CD4-positive, alpha-beta T cell treated with Interleukin-17A for 1 hour (primary cell): ENCODE data around the gene SCT.
A peak's percentile ranks its signal among the peaks of the same experiment; 100 is the strongest.
"Not testable (repeated sequence)": the region's sequence is repeated elsewhere in the genome, so short reads cannot be mapped to it uniquely, and the experiment has no call there.

Experiments
- DNase-seq: peaks from one replicate; pipeline ENCODE4 v3.0.0-alpha.2; 2020

SCT gene, protein sequence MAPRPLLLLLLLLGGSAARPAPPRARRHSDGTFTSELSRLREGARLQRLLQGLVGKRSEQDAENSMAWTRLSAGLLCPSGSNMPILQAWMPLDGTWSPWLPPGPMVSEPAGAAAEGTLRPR

DNA sequence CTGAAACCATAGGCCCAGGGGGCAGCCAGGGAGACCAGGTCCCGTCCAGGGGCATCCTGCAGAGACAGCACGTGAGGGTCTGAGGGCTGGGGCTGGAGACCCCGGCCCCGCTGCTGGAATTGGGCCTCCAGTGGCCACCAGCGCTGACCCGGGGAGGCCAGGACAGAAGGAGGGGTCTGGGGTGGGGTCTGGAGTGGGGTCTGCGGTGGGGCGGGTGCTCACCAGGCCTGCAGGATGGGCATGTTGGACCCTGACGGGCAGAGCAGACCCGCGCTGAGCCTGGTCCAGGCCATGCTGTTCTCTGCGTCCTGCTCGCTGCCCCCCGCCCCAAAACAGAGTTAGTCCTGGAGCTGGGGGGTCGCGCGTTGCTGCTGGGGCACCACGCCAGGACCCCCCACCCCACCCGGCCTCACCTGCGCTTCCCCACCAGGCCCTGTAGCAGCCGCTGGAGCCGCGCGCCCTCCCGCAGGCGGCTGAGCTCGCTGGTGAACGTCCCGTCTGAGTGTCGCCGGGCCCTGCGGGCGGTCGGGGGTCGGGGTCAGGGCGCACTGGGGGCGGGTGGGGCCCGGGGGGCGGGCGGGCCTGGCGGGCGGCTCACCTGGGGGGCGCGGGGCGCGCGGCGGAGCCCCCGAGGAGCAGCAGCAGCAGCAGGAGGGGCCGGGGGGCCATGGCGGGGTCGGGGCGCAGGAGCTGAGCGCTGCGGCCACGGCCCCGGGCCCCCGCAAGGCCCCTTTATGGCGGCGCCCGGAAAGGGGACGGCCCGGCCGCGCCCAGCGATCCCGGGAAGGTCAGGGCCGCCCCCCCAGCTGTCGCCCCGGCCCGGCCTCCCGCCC, at the start of gene SCT:
SCT (minus strand) TSS at position 707 of the 833 bp plus-strand sequence; CDS start at position 669, 38 bp downstream.
- no peak for DNase-seq

DNA sequence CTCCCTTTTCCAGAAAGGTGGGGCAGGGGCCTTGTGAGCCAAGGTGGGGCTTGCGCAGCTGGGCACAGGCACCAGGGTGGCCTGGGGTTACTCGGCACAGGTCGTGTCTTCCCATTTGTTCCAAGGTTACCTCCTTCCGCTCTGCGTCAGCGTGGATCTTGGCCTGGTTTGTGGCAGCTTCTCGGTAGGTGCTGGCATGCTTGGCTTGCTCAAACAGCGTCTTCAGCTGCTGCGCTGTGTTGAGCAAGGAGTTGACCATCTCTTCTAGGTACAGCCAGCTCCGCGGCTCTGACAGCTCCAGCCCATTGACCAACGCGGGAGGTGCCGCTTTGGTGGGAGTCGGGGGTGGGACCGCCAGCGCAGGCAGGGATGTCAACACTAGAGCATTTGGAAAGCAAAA, 47.4 kb upstream of the SCT start:
- no peak for DNase-seq

DNA sequence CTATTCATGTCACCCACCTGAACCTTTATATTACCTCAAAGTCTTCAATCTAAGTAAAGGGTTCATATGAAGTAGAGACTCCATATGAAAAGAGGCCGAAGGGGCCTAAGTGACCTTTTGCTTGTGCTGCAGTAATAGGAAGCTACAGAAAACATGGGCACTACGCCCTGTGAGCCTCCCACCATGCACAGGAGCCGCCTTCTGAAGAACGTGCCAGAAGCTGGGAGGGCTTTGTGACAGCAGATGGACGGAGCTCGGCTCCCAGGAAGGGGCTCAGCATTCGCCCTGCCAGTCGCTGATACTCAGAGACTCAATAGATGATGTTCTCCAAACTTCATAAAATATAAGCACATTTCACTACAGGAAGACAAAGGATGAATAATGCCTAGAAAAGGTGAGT, 46.9 kb upstream of the SCT start:
- no peak for DNase-seq

DNA sequence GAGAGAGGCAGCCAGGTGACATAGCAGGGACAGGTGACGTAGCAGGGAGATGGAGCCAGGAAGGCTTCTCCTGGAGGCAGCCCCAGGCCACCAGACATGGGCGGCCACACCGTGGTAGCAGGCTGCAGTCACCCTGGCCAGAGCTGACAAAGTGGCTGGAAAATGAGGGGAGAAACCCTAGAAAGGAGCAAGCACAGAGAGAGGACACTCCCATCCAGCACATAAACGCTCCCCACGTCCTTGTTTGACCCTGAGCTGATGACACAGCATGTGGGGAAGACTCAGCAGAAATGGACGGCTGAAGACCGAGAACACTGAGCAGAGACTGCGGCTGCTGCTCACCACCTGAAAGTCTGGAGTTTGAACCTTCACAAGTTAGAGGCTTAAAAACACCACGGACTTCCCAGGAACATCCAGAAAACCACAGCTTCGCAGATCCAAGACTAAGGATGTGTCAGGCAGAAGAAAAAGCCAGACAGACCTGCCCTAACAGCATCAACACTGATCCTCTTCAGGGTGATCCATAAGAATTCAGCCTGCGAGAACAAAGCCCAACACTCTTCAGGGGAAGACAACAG, 38.8 kb upstream of the SCT start:
- DNase-seq = no peak

DNA sequence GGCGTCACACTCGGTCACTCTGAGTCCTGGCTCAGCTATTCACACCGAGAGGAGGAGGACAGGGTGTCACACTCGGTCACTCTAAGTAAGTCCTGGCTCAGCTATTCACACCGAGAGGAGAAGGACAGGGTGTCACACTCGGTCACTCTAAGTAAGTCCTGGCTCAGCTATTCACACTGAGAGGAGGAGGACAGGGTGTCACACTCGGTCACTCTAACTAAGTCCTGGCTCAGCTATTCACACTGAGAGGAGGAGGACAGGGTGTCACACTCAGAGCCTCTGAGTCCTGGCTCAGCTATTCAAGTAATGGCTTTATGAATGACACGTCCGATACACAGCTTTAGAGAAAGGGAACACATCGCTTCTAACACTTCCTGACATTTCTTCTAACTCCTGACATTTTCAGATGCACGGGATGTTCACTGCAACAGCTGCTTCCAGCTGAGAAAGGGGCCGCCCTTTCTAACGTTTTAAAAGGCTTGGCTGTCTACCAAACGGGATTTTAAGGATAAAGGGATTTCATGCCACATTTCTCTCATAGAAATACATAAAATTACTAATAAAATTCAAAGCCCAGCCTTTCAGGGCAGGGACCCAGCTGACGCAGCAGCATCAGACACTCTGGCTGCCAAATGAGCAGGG, 38.2 kb upstream of the SCT start:
- no peak for DNase-seq

DNA sequence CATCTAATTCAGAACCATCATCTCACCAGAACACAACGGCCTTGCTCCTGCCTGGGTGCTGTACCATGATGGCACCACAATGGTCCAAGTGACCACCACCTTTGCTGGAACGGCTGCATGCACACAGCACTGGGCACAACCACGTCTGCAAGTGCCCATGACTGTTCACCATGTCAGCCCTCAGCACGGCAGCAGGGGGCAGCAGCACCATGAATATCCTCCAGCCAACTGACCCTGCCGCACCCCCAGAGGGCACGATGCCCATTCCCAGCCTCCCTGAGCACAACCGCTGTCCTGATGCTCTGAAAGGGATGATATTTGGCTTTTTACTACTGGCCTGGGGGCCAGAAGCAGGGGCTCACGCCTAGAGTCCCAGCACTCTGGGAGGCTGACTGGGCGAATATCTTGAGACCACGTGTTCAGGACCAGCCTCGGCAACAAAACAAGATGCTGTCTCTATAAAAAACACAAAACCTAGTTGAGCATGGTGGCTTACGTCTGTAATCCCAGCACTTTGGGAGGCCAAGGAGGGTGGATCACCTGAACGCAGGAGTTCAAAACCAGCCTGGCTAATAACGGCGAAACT, 35.8 kb upstream of the SCT start:
- peak; percentile 49 for DNase-seq

DNA sequence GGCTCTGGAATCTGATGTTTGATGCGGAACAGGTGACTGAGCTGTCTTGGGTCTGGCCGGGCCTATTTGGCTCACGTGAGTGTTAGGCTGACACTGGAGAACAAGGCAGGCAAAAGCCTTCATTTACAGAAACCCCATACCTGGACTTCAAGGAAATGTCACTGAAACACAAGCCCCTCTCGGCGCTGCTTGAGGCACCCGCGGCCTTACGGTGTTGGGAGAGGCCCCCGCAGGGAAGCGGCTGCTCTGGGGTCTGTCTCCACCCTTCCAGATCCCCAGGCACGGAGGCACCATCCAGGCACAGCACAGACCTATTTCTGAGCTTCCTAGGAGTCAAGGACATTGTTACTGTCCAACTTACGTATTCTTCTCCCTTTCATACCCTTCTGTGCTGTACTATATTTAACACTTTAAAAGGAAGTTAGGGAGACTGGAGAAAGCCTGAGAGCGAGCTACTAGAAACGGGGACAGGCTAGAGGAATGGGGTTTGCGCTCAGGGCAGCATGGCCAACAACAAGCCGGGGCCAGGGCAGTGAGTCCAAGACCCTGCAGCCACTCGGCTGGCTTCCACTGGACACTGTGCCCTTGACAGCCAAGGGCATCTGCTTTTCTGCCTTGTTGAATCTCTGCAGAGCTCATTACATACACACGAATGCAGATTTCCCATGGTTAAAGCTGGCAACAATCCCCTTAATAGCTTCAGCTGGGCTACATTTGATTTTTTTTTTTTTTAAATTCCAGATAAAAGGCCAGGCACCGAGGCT, 33.9 kb upstream of the SCT start:
- DNase-seq = no peak

DNA sequence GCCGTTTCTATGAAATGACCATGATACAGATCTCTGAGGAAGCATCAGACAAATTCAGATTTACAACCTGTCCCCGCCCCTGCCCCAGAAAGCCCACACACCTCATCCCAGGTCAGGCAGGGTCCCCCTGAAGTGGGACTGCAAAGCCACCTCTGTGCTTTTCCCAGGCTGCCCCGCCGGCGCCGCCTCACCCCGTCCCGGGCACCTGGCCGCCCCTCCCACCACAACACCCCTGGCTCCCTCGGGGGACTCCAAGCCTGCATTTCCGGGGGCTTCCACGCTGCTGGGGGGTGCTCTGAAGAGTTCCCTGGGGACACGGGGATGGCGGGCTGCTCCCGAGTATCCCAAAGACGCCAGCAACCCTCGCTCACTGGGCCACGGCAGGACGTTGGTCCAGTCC, 33.3 kb upstream of the SCT start:
- DNase-seq = no peak

DNA sequence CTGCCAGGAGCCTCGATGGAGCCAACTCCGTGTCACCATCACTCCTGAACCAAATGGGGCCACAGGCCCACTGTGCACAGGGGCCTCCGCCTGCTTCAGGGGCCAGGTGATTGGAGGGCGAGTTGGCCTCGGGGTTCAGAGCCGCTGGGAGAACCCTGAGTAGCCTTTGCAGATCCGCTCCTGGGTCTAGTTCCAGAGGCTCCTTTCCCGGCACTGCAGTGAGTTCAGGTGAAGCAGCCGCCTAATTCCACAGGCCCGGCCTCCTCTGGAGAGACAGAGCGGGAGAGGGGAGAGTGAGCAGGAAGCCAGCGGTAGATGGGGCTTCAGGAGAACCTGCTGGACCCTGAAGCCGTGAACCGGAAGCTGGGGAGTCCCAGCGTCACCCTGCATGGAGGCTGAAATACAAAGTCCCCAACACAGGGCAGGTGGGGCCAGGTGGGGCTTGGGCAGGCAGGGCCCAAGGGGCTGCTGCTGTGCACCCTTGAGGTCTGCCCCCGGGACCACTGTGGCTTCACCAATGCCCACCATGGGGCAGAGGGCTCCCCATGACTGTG, 32.6 kb upstream of the SCT start:
- no peak for DNase-seq

DNA sequence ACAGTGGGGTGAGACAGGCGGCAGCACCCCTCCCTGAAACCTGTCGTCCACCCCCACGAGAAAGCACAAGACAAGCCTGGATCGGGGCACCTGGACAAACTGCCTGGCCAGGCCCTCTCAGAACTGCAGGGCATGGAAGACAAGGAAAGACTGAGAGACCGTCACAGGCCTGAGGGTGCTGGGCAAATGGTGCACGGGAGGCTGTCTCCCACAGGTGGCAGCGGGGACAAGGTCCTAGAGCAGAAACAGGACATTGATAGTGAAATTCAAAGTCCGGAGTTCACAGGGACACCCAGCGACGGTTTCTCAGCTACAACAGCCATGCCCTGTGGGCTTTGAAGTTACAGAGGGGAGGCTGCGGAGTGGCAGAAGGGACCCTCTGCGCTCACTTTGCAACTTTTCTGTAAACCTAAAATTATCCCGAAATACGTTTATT, 30.7 kb upstream of the SCT start:
- no peak for DNase-seq

DNA sequence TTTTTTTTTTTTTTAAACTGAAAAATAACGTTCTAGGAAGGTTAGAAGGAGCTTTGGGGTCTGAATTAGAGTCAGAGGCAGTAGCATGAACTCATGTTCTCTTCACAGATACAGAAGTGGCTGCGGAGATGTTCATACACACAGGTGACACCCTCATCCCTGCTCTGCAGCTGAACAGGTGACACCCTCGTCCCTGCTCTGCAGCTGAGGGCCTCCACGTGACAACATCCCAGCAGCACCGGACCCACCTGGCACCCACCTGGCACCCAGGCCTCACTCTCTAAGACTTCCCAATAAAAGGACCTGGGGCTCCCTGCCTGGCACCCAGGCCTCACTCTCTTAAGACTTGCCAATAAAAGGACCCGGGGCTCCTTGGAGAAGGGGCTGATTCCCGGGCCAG, 29.9 kb upstream of the SCT start:
- DNase-seq = no peak

DNA sequence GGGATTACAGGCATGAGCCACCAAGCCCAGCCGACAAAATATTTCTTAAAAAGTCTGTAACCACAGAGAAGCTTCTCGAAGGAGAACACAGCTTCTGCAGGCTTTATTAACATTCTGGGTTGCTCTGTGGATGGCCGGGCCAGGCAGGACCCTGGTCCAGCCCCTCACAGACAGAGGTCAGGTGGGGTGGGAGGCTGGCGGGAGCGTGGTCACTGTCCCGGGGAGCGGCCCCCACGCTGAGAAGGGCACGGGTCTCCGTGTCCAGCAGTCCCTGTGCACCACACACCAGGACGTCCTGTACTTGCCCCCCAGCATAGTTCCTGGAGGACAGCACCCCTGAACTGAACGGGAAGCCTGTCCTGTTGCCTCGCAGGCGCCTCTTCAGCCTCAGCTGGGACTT, 29.4 kb upstream of the SCT start:
- no peak for DNase-seq

DNA sequence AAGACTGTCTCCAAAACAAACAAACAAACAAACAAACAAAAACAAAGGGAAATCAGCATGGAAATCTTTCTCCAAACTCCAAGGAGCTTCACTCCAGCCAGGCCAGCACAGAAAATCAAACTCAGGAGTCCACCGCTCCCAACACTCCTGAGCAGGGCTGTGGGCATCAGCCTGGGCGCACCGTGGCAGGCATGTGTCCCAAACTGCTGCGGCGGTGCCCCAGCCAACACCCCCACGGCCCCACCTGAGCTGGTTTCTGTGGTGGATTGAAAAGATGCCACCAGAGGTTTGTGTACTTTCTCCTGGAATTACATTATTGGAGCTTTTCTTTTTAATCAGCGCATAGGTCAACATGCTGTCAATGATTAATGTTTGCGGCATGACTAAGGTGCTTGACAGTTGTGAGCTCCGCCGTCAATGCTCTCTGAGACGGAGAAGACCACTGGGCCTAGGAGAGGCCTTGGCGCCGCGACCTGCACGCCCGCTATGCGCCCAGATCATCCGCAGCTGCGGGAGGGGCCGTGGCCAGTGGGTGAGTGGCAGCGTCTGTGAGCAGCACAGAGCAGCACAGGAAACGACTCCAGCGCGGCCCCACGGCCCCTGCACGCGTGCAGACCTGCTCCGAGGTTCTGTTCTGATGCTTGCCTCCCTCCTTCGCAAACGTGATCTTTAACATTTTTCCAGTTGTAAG, 28.2 kb upstream of the SCT start:
- no peak for DNase-seq

DNA sequence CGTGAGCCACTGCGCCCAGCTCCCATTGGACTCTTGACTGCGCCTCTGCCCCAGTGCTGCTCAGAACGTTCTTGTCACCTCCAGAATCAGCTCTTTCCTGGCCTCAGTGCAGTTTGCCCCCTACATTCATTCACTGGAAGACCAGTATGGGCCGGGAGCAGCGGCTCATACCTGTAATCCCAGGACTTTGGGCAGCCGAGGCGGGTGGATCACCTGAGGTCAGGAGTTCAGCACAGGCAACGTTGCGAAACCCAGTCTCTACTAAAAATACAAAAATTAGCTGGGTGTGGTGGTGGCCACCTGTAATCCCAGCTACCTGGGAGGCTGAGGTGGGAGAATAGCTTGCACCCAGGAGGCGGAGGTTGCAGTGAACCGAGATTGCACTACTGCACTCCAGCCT, 27.5 kb upstream of the SCT start:
- not testable (repeated sequence) for DNase-seq

DNA sequence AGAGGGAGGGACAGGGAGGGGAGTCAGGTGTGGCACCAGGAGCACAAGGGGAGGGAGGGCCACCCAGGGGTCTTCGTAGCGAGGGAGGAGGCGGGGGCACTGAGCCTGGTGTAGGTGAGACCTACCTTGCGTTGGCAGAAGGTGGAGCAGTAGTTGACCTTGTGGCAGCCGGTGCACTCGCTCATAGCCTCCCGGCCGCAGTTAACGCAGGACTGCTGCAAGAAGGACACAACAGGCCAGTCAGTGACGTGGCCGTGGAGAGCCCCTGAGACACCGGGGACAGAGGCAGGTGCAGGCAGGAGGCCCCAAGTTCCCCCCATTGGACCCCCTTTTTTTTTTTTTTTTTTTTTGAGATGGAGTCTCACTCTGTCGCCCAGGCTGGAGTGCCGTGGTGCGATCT, 26.9 kb upstream of the SCT start:
- DNase-seq = no peak

DNA sequence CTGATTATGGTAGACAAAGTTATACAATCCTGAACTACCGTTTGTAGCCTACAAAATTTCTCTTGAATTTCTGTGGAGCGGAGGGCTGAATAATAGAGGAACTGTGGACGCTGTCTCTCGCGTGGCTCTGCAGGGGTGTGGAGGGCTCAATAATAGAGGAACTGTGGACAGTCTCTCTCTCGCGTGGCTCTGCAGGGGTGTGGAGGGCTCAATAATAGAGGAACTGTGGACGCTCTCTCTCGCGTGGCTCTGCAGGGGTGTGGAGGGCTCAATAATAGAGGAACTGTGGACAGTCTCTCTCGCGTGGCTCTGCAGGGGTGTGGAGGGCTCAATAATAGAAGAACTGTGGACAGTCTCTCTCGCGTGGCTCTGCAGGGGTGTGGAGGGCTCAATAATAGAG, 26.2 kb upstream of the SCT start:
- not testable (repeated sequence) for DNase-seq

DNA sequence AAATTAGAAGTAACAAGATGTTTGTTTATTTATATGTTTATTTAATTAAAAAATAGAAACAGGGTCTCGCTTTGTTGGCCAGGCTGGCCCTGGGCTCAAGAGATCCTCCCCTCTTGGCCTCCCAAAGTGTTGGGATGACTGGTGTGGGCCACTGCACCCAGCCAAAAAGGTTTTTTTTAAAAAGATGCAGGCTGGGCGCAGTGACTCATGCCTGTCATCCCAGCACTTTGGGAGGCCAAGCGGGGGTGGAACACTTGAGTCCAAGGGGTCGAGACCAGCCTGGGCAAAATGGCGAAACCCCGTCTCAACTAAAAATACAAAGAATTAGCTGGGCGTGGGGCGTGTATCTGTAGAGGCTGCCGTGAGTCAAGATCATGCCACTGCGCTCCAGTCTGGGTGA, 23.5 kb upstream of the SCT start:
- DNase-seq = no peak

DNA sequence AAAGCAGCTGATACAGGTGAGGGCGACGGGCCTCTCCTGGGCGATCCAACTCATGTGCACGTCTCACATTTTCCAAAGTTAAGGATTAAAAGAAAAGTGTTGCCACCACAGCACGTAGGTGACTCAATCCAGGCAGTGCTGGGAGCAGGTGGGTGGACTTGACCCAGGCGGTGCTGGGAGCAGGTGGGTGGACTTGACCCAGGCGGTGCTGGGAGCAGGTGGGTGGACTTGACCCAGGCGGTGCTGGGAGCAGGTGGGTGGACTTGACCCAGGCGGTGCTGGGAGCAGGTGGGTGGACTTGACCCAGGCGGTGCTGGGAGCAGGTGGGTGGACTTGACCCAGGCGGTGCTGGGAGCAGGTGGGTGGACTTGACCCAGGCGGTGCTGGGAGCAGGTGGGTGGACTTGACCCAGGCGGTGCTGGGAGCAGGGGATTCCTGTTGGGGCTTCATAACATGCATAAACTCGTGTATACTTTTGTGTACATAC, 20.7 kb upstream of the SCT start:
- DNase-seq = not testable (repeated sequence)

DNA sequence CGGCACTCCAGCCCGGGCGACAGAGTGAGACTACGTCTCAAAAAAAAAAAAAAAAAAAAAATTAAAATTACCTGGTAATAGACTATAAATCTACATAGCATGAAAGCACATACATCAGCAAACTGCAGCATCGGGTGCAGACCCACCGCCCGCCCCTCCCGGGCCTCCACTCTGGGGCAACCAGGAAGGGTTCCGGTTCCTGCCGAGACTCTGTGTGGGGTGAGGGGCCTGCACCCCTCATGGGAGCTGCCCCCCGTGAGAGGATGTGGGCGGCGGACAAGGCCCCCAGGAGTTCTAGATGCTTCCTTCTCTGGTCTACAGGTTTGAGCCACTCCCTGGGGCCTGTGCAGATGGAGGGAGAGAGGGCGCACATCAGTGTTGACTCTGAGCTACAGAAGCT, 19.2 kb upstream of the SCT start:
- no peak for DNase-seq

DNA sequence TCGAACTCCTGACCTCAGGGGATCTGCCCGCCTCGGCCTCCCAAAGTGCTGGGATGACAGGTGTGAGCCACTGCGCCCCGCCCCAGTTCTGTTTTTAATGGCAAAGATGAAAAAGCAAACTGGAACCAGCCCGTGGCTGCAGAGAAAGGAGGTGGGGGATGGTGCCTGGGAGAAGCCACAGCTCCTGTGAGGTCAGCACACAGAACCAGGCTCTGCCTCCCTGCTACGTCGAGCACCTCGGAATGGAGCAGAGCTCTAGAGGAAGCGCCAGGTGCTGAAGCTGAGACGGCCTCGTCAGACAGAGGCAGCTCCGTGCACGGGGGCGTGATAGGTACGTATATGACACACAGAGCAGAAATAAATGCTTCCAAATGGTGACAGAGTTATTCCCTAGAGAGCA, 18.6 kb upstream of the SCT start:
- DNase-seq = no peak

DNA sequence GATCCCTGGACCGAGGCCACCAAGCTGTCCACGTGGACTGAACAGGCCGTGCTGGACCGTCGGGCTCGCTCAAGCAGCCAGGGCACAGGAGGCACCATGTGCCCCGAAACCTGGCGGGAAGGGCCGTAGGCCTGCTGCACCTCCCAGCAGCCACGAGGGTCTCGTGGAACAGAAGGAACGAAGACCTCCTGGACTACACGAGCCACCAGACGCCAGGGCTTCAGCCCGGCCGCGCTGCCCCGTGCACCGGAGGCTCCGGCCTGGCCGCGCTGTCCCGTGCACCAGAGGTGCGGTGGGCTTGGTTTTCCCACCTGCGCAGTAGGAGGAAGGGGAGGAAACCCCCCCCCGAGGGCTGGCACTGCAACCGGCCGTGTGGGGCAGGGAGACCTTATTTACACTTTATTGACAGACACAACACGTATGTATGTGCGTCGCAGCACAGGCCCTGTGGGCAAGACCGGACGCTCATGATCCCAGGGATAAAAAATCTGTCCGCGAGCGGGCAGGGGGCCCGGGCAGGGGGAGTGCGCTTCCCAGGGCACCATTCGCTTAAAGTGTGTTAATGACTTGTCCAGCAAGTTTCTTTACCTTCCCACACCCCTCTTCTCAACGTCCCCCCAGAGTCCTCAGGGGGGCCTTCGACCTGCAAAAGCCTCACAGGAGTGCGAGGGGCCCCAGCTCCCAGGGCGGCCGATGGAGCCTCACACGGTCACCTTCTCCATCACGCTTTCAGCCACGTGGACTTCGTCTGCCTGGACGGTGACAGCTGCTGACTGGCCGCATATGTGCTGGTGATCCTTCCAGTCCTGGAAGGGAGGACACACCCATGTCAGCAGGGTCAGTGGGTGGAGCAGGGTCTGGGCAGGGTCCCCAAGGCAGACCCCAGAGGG, 17.1 kb upstream of the SCT start:
- DNase-seq = no peak
